ENCODE data around the gene IL12RB1.
"Not testable (repeated sequence)": the region's sequence is repeated elsewhere in the genome, so short reads cannot be mapped to it uniquely, and the experiment has no call there.

IL12RB1 gene

DNA sequence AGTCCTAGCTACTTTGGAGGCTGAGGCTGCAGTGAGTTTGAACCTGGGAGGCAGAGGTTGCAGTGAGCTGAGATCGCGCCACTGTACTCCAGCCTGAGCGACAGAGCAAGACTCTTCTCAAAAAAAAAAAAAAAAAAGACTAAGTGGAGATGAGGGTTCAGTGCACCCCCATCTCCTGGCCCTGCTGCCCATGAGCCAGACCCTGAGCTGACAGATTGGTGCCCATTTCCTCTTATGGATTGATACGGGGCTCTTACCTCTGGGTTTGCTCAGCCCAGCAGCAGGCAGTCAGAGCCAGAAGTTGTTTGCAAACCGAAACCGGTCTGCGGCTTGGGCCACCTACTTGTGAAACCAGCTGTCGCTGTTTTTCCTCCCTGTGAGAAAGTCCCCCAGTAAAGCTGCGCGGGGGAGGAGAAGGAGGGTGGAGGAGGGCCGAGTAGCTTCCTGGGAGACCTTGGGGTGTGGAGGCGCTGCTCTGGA is 41.9 kb downstream of the IL12RB1 start:
- no peak for FAIRE-seq

GRCh38 chr19:18043676-18044075 is 43.1 kb downstream of the IL12RB1 start:
- no peak for FAIRE-seq

DNA sequence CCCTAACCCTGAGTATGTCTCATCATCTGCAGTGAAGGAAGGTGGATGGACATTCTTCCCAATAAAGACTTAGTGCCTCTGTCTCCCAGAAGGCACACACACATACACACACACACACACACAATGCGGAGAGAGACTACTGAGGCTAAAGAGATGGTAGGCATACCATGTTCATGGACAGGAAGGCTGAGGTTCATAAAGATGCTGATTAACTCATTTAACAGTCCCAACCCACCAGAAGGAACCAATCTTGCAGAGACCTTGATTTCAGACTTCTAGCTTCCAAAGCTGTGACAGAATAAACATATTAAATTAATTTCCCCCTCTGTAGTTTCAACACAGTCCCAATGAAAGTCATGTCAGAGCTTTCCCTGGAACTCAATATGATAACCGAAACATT is 45.7 kb downstream of the IL12RB1 start:
- no peak for FAIRE-seq

DNA sequence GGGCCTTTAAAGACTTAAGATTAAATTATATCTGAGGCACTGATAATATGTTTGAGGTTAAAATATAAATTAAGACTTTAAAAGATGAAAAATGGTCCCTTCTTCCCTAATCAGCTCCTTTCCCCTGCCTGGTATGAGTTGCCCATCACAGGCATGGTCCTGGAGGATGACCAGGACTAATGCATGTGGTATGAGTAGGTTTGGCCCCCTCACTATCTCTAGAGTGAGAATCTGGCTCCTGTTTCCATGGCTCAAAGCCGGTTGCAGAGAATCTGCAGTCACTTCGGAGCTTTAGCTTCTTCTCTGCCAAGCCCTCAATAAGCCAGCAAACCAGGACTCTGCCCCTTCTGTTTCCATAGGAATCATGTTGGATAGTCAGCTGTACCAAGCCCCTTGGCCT is 54.6 kb downstream of the IL12RB1 start:
- not testable (repeated sequence) for FAIRE-seq

DNA sequence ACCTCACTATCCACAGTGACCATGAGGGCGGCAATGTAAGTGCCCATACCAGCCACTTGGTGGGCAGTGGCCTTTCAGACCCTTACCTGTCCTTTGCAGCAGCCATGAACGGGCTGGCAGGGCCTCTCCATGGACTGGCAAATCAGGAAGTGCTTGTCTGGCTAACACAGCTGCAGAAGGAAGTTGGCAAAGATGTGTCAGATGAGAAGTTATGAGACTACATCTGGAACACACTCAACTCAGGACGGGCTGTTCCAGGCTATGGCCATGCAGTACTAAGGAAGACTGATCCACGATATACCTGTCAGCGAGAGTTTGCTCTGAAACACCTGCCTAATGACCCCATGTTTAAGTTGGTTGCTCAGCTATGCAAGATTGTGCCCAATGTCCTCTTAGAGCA is 55.3 kb downstream of the IL12RB1 start:
- not testable (repeated sequence) for FAIRE-seq

- FAIRE-seq: no peak
These were observed 57.0 kb downstream of the IL12RB1 start for GRCh38 chr19:18029617-18030338.

- FAIRE-seq: no peak
These were observed 59.6 kb downstream of the IL12RB1 start for GRCh38 chr19:18027151-18027550.

- no peak for FAIRE-seq
These were observed 63.0 kb downstream of the IL12RB1 start for GRCh38 chr19:18023622-18024251.

DNA sequence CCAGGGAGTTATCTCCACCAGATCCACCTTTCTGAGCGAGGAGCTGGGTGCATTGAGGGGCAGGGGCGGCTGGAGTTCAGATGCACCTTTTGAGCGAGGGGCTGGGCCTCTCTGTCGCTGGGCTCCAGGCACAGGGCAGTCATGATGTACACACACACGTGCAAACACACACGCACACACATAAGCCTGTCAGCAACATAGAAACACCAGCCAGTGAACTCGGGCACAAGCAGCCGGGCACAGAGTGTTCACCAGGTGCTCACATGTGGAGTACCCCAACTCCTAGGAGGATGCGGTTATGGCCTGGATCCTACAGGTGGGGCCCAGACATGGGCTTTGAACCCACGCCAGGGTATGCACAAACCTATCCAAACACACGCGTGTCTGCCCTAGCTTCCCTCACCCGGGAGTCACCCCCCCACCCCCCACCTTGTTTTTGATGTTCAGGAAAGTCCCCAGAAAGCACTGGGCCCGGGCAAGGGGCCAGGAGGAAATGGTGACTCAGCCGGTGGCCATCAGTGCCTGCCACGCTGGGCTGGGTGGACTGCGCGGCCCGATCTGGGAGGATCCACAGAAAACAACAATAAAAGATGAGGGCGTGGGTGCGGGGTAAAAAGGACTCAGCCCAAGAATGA is 65.5 kb downstream of the IL12RB1 start:
- no peak for FAIRE-seq

- no peak for FAIRE-seq
These were observed 66.3 kb downstream of the IL12RB1 start for GRCh38 chr19:18020212-18021085.

DNA sequence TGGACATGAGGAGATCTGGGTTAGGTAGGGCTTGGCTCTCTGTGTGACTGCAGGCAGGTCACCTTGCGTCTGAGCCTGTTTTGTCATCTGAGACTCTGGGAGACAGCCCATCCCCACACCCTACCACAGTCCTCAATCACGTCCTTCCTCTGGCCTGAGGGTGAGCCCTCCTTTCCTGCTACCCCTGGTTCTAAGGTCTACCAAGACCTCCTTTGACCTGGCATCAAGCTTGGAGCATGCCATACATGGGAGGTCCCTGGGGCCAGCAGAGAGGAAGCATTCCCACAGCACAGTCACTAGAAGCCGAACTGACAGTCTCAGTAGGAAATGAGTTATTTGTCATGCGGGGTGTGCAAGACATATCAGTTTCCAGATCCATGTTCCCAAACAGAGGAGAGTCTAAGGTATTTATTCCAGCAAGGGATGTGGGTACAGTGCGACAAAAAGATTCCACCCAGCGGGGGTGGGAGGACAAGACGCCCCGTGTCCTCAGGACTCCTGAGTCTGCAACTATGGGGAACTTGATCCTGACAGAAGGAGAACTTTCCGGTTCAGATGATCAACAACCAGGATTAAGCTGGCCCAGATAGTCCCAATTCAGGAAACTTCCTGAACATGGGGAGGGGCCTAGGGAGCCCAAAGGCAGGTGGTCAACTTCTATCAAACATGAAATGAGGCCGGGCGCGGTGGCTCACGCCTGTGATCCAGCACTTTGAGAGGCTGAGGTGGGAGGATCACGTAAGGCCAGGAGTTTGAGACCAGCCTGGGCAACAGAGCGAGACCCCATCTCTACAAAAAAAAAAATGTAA is 69.3 kb downstream of the IL12RB1 start:
- no peak for FAIRE-seq

- FAIRE-seq: no peak
These were observed 70.4 kb downstream of the IL12RB1 start for GRCh38 chr19:18016209-18016910.

GRCh38 chr19:18014197-18014596 is 72.5 kb downstream of the IL12RB1 start:
- no peak for FAIRE-seq

GRCh38 chr19:18013210-18014111 is 73.3 kb downstream of the IL12RB1 start:
- FAIRE-seq: no peak

DNA sequence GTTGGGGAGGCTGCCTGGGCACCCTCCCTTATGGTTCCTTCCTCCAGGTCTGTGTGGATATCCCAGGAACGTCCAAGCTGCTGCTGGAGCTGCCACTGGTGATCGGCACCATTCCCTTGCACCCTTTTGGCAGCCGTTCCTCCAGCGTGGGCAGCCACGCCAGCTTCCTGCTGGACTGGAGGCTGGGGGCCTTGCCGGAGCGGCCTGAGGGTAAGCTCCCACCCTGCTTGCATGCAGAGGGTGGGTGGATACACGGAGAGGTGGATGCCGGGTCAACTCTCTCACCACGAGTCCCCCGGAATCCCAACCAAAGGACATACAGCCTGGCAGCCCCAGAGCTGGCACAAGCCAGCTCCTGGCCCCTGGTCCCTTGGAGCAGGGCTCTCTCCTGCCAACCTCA is 76.6 kb downstream of the IL12RB1 start:
- FAIRE-seq: no peak

DNA sequence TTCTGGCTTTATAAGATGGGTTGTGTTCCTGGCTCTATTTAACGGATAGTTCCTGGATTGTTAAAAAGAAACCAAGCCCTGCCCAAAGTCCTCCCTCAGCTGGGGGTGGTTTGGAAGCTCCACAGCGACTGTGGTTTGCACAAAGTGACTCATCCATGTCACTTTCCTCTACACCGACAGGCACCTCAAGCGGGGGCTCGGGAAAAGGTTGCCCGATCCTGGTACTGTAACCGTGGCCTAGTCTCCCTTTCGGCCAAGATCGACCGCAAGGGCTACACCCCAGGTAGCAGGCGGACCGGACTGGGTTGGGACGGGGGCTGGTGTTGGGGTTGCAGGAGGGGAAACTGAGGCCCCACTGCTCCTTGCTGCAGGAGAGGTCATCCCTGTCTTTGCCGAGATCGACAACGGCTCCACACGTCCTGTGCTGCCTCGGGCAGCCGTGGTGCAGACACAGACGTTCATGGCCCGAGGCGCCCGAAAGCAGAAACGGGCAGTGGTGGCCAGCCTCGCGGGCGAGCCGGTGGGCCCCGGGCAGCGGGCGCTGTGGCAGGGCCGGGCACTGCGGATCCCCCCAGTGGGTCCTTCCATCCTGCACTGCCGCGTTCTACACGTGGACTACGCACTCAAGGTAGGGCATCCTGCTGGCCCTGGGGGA is 77.2 kb downstream of the IL12RB1 start:
- no peak for FAIRE-seq

Measured in colon (tissue), 2 donors.